GM19468 (cell line): ENCODE measurements around the gene ARHGAP6.

Source experiments
- ATAC-seq: cut with Tn5 transposase; IDR thresholded peaks from one replicate; pipeline ENCODE4 v1.9.1; 2021; ENCODE audit warnings: mild to moderate bottlenecking, moderate library complexity, moderate number of reproducible peaks; ENCODE audit not compliant: unreplicated experiment; ENCODE audit errors: extremely low read depth

ARHGAP6 gene

GRCh38 chrX:11408783-11409182, 256.9 kb downstream of the ARHGAP6 start:
- no peak for ATAC-seq

- no peak for ATAC-seq
Measured at GRCh38 chrX:11408109-11408405, 257.7 kb downstream of the ARHGAP6 start.

- ATAC-seq, result no peak
Measured at GRCh38 chrX:11407331-11408108, 258.2 kb downstream of the ARHGAP6 start.

DNA sequence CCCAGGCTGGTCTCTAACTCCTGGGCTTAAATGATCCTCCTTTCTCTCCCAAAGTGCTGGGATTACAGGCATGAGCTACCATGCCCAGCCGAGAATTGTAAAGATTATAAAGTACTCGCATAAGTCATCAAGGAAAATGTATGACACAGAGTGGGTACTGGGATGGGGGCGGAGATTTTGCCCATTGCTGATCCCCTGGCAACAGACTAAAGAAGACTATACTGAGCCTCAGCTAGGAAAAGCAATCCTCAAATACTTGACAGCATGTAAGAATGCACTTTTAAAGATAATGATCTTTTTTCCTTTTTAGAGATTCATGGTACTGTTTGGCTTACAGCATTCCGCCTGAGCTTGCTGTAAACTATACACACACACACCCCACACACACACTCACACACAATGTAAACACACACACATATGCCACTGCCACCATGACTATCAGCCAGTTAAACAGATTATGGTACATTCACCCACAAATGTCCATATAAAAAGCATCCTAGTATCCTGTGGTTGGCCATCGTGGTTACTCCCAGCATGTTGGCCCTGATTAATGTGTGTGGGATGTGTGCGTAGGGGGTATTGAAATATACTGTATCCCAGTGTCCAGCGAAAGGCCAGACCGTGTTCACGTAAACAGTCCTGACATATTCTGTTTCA, 259.5 kb downstream of the ARHGAP6 start:
- ATAC-seq, result no peak

DNA sequence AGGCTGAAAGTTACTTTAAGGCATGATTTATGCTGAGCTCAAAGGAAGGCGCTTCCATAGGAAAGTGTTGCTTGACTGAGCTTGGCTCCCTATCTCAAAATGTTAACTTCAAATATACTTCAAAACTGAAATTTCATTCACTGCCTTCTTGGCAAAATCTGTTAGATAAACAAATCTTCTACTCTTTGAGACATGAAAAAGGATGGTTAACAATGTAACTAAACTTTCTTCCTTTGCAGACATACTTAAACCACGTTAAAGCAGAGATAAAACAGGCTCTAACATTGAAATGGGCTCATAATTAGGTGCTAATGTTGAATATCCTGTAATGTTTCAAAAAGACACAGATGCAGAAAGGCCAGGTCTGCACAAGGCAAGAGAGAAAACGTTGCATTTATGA, 262.1 kb downstream of the ARHGAP6 start:
- ATAC-seq, result no peak

DNA sequence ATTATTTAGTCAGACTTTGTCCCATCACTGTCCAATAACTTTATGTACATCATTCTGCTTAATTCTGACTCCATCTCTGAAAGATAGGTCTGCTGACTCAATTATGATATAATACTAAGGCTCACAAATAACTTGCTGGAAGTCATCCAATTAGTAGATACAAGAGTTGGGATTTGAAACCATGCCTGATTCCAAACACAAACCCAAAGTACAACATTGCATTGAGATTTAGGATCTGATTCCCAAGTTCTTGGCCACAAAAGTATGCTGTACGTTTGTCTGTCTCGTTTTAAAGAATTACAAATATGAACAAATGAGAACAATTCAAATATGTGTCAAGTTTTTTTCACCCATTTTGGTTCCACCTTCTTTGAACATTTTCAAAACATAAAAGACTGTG, 263.8 kb downstream of the ARHGAP6 start:
- no peak for ATAC-seq

DNA sequence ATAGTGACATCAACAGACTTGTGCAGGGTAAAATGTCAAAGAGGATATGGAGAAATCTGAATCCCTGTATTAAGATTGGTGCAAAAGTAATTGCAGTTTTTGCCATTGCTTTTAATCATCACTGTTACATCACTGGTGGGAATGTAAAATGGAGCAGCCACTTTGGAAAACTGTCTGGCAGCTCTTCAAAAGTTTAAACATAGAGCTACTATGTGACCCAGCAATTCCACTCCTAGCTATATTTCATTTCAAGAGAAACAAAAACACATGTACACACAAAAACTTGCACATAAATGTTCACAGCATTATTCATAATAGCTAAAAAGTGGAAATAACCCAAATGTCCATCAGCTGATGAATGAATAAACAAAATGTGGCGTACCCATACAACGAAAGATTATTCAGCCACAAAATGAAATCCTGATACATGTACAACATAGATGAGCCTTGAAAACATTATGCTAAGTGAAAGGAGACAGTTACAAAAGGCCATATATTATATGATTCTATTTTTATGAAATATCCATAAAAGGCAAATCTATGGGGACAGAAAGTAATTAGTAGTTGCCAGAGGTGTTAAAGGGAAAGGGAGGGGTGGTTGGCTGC, 266.1 kb downstream of the ARHGAP6 start:
- no peak for ATAC-seq

- no peak for ATAC-seq
Measured at GRCh38 chrX:11398785-11399184, 266.9 kb downstream of the ARHGAP6 start.

DNA sequence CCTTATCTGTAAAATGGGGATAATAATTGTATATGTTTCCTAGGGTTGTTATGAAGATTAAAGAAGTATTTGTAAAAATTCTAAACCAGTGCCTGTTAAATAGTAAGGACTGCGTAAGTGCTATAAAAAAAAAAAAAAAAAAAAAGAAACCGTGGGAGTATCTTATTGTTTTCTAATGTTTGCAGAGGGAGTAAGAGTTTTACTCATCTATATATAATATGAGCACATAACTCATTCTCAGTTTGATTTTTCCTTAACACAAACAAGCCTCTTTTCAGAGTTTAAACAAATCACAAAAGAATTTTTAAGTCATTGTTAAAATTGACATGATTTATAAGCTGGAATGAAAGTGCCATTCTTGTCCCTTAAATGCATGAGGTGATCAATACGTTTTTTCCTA, 267.6 kb downstream of the ARHGAP6 start:
- no peak for ATAC-seq

GRCh38 chrX:11397680-11398079, 268.0 kb downstream of the ARHGAP6 start:
- ATAC-seq, result peak; percentile 79

- no peak for ATAC-seq
Measured at GRCh38 chrX:11395859-11396258, 269.9 kb downstream of the ARHGAP6 start.

- ATAC-seq, result no peak
Measured at GRCh38 chrX:11393949-11394654, 271.6 kb downstream of the ARHGAP6 start.

GRCh38 chrX:11386812-11387211, 278.9 kb downstream of the ARHGAP6 start:
- no peak for ATAC-seq

GRCh38 chrX:11386001-11386523, 279.7 kb downstream of the ARHGAP6 start:
- no peak for ATAC-seq

DNA sequence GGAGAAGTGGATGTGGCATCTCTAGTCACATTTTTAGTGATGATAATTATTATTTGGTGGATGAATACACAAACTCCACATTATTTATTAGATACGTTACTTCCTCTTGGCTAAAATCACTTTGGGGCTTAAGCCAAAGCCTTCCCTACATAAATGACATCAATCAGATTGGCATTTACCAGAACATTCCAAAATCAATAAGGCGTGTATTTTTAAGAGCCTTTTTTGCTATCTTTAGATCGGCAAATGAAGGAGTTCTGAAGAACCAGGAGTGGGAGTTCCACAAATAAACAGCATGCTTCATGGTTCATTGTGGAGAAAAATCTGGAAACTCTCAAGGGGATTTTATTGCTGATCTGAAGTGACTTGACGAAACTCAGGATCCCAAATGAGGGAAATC, 282.8 kb downstream of the ARHGAP6 start:
- no peak for ATAC-seq

DNA sequence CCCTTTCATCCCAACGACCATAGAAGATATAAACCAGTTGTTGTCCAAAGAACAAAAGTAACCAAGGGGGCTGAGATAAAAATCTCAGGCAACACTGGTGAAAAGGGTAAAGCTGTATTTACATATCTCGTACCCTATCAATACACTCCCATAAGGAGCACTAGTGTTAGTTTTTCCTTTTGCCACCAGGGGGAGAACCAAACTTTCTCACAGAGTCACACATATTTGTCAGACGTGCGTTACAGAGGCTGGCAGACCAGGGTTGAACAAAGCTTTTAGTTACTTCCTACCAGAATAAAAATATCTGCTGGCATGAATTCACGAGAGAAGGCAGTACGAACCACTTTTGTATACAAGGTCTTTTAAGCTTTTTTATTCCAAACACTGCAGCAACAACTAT, 284.3 kb downstream of the ARHGAP6 start:
- peak; percentile 76 for ATAC-seq

DNA sequence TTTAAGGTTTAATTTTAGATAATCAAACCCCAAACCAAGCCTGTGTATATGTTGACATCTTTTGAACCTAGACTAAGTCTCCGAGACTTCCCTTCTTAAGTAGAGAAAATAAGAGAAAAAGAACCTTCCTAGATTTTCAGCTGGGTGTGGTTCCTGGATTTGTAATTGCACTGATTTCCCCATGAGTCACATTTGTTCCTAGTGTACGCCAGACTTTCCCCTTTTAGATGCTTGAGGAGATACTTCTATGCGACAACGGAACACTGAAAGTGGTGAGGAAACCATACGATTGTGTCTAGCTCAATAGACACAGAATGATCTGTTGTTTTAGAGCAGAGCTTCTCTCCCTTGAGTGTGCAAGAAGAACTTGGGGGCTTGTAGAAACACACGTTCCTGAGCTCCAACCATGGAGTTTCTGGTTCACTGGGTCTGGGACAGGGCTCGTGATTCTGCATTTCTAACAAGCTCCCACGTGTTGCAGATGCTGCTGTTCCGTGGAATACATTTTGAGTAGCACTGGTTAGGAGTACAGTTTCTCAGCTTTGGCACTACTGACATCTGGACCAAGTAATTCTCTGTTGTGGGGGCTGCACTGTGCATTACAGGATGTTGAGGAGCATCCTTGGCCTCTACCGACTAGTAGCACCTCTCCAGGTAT, 285.4 kb downstream of the ARHGAP6 start:
- no peak for ATAC-seq

GRCh38 chrX:11376163-11376562, 289.6 kb downstream of the ARHGAP6 start:
- no peak for ATAC-seq

GRCh38 chrX:11375614-11376119, 290.1 kb downstream of the ARHGAP6 start:
- no peak for ATAC-seq

DNA sequence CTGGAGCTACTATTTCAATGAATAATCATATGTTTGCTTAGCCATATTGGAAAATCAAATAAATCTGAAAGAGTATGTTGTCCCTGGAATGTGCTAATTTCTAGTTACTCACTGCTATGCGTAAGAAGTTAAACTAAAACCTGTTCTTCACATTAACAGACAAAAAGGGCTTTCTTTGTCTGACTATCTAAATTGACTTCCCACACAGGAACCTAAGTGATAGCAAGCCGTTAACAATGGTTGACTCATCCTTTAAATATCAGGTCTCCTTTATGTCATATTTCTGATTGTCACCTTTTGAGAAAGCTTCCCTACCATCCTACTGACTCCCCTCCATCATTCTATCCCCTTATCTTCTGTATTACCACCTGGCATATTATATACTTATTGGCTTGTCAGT, 291.1 kb downstream of the ARHGAP6 start:
- ATAC-seq, result no peak
